GM12892 (cell line): ENCODE data around the gene HSF5.

Source experiments
- POLR2A ChIP-seq: IDR thresholded peaks from 2 replicates; pipeline ENCODE4 v1.6.1; 2011; ENCODE audit warnings: low read depth, low read length, control low read depth
- POLR2AphosphoS5 ChIP-seq: IDR thresholded peaks from 2 replicates; pipeline ENCODE4 v1.6.1; 2011; ENCODE audit warnings: low read depth, low read length, control low read depth

DNA sequence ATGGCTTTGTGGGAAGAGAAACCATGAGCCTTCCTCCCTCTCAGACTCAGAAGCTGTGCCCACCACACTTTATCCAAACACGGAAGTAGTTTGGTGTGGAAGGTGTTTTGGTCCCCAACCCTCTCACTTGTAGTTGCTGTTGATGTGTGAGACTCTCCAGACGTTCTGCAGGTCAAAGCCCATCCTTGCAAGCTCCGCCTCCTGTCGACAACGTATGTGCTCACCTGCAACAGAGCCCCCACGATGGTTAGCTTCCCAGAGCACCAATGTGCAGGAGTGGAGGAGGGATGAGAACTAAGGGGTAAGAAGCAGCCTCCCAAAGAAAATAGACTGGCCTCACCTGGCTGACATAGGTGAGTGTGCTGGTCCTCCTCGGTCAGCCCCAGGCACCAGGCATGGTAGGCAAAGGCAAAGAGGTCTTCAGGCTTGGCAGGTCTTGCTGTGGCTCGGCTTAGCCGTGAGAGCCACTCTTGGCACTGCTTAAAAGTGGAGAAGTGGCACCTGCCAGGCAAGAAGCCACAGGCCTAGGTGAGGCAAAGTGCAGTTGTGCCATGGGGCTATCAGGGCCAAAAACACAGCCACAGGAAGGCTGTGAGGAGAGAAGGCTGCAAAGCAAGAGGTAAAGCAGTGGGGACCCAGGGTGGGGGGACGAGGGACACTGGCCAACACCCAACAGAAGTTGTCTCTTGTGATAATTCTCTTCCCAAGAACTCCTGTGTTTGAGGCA is 20.3 kb upstream of the HSF5 start:
- TF ChIP-seq POLR2A (no peak), POLR2AphosphoS5 (no peak)
